ENCODE results near the gene C1QTNF6. TPM values are rescaled to one million over a fixed set of nuclear protein-coding genes. Genes with fewer than 3 reads are reported as not detected.

C1QTNF6 gene
- total and polyA plus RNA-seq, 10 of the 15 experiments (the other 5 are each of a cell fraction or from before 2014, with no cell fraction given): 0.16 to 4.1 (median 1.3) TPM

- no peak for DNase-seq (ENCODE audit: low read depth, low spot score)
- Histone ChIP-seq H2AFZ (ENCODE audit: control insufficient read depth, low read depth, low read length) (no peak overlapping the region), H4K20me1 (ENCODE audit: control insufficient read depth, insufficient read depth) (no peaks in the 10 kb centered on the region), H3K9ac (ENCODE audit: control insufficient read depth, insufficient read depth, low read length) (no peak overlapping the region), H3K9me3 (replicated peaks; ENCODE audit: control insufficient read depth, insufficient read depth, low read length) (peaks cover 2% of the 10 kb centered on the region; the same call in 2 of the 3 replicates), H3K4me1 (ENCODE audit: control insufficient read depth, insufficient read depth, low read length) (peaks cover 39% of the 10 kb centered on the region), H3K4me2 (ENCODE audit: control insufficient read depth, insufficient read depth) (no peak overlapping the region), H3K4me3 (no peak overlapping the region), H3K79me2 (ENCODE audit: control insufficient read depth, insufficient read depth, low read length) (no peaks in the 10 kb centered on the region), H3K36me3 (ENCODE audit: control insufficient read depth in 2 of 2, insufficient read depth in 2 of 2, low read length in 1 of 2) (no peaks in the 10 kb centered on the region), H3K27ac (ENCODE audit: control insufficient read depth, insufficient read depth) (no peak overlapping the region), H3K27me3 (replicated peaks in 1 of 2; ENCODE audit: control insufficient read depth in 2 of 2, insufficient read depth in 2 of 2, low read length in 1 of 2) (no peaks in the 10 kb centered on the region)
- in situ Hi-C loops (cut with MboI) (no loop called here), intact Hi-C loops (cut with micrococcal nuclease; ENCODE audit: unreplicated experiment) (no loop called here)
- POLR2A ChIA-PET: no interaction called here
- no peak for ATAC-seq
- 91% methylated on average over 8 of the region's 8 CpGs for WGBS (ENCODE audit: insufficient coverage, insufficient replicate concordance, low lambda C conversion rate, missing lambda C conversion rate)
- CTCF ChIA-PET: interaction anchor here (0.8 to 1.0 kb wide), 2 partner anchors 20 to 24 kb away, joined by 4 to 5 read pairs; partner anchors contain the start of gene IL2RB
- no peak for FAIRE-seq
- TF ChIP-seq EED (IDR thresholded peaks at IDR 0.05; ENCODE audit: low read depth) (no peak), SMAD1 (IDR thresholded peaks at IDR 0.05; ENCODE audit: low read depth, partially characterized antibody) (no peak), BCLAF1 (IDR thresholded peaks at IDR 0.05) (no peak), GATAD2B (conservative IDR thresholded peaks at IDR 0.05; ENCODE audit: low read depth) (no peak), ZNF384 (IDR thresholded peaks at IDR 0.05; ENCODE audit: borderline replicate concordance, low read depth, low read length) (no peak), SP1 (IDR thresholded peaks at IDR 0.05; ENCODE audit: low read depth, low read length) (no peak), FOS (IDR thresholded peaks at IDR 0.05; ENCODE audit: borderline replicate concordance, extremely low read depth, insufficient read length) (no peak), SMAD5 (IDR thresholded peaks at IDR 0.05; ENCODE audit: low read depth) (no peak), ZBED1 (IDR thresholded peaks at IDR 0.05; ENCODE audit: borderline replicate concordance) (no peak), RELA (IDR thresholded peaks at IDR 0.05; ENCODE audit: borderline replicate concordance, partially characterized antibody) (no peak)
- BruUV-seq (replicated peaks): no TSS peak
- RAD21 ChIA-PET (ENCODE audit: unreplicated experiment): interaction anchor here (0.7 to 0.9 kb wide), 2 partner anchors 30 to 118 kb away, joined by 3 read pairs; no protein-coding TSS in a partner anchor
- SMC1A ChIA-PET (ENCODE audit: uncharacterized antibody, unreplicated experiment): interaction anchor here (0.6 to 1.0 kb wide), 2 partner anchors 21 to 43 kb away, joined by 3 read pairs; no protein-coding TSS in a partner anchor
These were observed 18.6 kb downstream of the C1QTNF6 start for GRCh38 chr22:37169406-37169805.

Measured in GM12878 (cell line).